Breast epithelium (tissue), 3 donors: ENCODE results near the gene C1QTNF6.

ENCODE experiments used
- CTCF ChIP-seq, 3 donors: fragments of 450-650 bp; IDR thresholded peaks; one replicate each; pipeline ENCODE4 v1.5.1; 2016 to 2017; ENCODE audit warnings: antibody characterized with exemption in 3 of 3, mild to moderate bottlenecking in 3 of 3, moderate library complexity in 3 of 3
- POLR2A ChIP-seq: fragments of 450-650 bp; IDR thresholded peaks from one replicate; pipeline ENCODE4 v1.6.1; 2016; ENCODE audit warnings: antibody characterized with exemption, mild to moderate bottlenecking, moderate library complexity
- POLR2AphosphoS5 ChIP-seq, 3 donors: sonication (generic); formaldehyde crosslinking; IDR thresholded peaks; one replicate each; pipeline ENCODE4 v1.6.1; 2017; ENCODE audit warnings: antibody characterized with exemption in 3 of 3

GRCh38 chr22:37180531-37181231 is 7.4 kb downstream of the C1QTNF6 start:
- TF ChIP-seq CTCF (IDR thresholded peaks at IDR 0.05) (no peak), POLR2A (no peak), POLR2AphosphoS5 (IDR thresholded peaks at IDR 0.05) (no peak)
